ENCODE measurements around the gene GNAT2.

The GNAT2 gene

DNA sequence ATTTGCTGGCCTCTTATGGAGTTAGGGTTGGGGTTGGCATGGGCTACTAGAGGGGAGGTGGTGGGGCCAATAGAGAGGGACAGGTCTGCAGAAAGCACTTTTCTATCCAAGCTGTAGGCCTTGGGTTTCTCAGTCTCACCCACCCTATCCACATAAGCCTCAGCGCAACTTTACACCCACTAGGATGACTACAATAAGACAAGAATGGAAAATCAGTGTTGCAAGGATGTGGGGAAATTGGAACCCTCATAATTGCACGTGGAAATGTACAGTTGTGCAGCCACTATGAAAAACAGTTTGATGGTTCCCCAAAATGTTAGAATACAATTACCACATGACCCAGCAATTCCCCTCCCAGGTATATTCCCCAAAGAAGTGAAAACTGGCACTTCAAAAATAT lies 22.4 kb upstream of the GNAT2 start:
- DNase-seq (ENCODE audit: low spot score): no peak

DNA sequence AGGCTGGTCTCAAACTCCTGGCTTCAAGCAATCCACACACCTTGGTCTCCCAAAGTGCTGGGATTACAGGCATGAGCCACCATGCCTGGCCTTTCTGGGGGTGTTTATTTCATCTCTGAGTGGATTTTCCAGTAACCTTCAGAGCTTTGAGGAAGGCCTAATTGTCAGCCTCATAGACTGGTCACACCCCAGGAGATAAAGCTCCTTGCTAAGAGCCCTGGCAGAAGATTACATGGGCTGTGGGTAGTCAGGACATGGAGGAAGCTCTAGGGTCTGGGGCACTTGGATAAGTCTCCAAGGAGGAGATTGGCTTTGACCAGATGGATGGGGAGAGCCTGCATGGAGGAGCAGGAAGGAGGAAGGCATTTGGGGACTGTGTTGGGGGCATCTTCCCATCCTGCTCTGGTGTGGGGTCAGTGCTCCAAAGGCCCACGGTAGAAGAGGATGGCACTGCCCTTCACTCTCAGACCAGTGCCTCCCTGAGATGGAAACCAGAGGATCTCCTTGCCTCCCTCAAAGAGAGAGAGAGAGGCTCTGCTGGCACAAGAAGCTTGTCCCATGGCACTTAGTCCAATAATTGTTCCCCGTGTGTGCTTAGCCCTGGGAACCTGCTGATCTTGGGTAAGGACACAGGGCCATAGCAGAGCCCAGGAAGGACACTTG lies 21.8 kb upstream of the GNAT2 start:
- no peak for DNase-seq (ENCODE audit: low spot score)

- peak; percentile 68 for DNase-seq (ENCODE audit: low spot score)
Observed at GRCh38 chr1:109640285-109640865, 21.0 kb upstream of the GNAT2 start.

DNA sequence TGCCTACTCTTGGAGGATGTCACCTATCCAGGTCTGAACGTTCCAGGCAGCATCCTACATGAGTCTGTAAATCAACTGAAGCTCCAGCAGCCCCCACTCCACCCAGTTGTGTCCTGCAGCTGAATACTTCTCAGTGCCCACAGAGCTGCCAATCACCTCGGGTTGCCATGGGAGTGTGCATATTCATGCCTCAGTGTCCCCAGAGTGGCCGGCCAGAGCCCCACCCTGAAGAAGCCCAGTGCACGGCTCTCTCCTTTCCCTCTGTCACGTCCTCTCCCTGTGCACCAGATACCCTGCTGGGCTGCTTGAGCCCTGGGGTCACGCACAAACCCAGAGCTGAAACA lies 20.4 kb upstream of the GNAT2 start:
- DNase-seq (ENCODE audit: low spot score): no peak

DNA sequence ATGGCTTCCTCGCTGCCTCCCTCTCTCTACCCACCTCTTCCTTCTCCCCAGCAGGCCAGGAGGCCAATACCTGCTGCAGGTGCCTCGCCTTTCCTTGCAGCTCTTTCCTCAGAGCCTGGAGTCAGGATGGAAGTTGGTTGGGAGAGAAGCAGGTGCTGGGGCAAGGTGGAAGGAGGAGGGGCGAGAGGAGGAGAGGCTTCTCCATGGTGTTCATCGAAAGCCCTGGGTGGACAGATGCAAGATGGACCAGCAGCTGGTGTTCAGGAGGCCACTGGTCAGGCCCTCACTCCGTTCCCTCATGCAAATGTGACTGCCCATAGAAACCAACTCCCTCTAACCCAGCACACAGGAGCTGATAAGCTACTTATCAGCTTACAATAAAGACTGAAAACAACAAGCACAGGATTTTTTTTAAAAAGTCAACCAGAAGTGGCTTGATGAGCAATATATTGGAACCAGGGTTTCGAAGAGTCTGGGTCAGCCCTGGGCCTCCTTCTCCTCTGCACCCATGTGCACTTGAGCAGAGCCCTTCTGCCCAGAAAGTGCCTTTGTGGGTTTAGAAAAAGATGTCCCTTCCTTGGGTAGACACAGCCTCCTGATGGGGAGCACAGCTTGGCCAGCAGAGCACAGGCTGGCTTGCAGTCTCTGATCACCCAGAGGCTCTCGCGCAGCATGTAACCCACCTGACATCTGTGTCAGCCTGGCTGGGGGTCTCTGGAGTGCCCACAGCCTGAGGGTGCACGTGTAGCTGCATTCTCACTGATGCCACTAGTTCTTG lies 19.8 kb upstream of the GNAT2 start:
- DNase-seq (ENCODE audit: low spot score): no peak

GRCh38 chr1:109637446-109637845 lies 18.0 kb upstream of the GNAT2 start:
- DNase-seq (ENCODE audit: low spot score): no peak

DNA sequence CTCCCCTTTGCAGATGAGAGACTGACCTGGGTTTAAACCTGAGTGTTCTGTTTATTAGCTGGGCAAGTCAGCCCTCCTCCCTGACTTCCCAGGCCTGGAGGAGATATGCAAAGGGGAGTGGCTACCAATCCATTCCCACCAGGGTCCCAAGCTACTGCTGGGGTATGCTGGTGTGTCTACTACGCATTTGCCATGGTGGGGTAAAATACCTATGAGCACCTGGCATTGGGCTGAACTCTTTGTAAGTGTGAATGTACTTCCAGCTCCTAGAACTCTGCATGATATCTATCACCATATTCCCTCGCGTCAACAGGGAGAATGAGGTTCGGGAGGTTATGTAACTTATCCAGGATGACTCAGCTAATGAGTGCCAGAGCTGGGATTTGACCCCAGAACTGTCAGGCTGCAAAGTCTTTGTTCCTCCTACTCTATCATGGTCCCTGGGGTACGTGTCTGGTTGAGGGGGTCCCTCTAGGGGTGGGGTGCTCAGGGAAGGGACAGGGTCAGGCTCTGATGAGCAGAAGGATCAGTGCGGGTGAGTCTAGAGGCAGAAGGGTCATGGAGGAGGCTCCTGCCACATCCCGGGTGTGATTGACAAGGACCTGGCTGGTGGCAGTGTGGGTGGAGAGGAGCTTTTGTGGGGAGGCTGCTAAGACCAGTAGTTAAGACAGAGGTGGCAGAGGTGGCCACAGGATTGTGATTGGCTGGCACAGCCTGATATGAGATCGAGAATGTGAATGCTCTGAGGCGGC lies 17.0 kb upstream of the GNAT2 start:
- DNase-seq (ENCODE audit: low spot score): peak; percentile 83

GRCh38 chr1:109635862-109636200 lies 16.4 kb upstream of the GNAT2 start:
- no peak for DNase-seq (ENCODE audit: low spot score)

GRCh38 chr1:109634771-109635750 lies 15.6 kb upstream of the GNAT2 start:
- DNase-seq (ENCODE audit: low spot score): no peak

DNA sequence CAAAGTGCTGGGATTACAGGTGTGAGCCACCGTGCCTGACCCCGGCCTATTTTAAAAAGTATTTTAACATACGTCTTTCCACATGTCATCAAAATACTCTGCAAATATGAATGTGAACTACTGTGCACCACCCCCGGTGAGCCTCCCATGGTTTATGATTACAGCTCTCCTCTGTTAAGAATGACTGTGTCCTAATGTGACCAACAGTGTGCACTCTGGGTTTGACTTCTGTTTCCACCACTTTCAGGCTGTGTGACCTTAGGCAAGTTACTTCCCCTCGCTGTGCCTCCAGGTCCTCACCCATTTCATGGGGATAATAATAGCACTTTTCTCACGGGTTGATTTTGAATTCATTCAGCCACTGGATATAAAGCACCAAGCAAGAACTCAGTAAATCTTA lies 14.9 kb upstream of the GNAT2 start:
- DNase-seq (ENCODE audit: low spot score): no peak

- no peak for DNase-seq (ENCODE audit: low spot score)
Observed at GRCh38 chr1:109632671-109633346, 13.4 kb upstream of the GNAT2 start.

GRCh38 chr1:109631513-109632505 lies 12.4 kb upstream of the GNAT2 start:
- no peak for DNase-seq (ENCODE audit: low spot score)

- DNase-seq (ENCODE audit: low spot score): no peak
Observed at GRCh38 chr1:109630898-109631512, 11.6 kb upstream of the GNAT2 start.

DNA sequence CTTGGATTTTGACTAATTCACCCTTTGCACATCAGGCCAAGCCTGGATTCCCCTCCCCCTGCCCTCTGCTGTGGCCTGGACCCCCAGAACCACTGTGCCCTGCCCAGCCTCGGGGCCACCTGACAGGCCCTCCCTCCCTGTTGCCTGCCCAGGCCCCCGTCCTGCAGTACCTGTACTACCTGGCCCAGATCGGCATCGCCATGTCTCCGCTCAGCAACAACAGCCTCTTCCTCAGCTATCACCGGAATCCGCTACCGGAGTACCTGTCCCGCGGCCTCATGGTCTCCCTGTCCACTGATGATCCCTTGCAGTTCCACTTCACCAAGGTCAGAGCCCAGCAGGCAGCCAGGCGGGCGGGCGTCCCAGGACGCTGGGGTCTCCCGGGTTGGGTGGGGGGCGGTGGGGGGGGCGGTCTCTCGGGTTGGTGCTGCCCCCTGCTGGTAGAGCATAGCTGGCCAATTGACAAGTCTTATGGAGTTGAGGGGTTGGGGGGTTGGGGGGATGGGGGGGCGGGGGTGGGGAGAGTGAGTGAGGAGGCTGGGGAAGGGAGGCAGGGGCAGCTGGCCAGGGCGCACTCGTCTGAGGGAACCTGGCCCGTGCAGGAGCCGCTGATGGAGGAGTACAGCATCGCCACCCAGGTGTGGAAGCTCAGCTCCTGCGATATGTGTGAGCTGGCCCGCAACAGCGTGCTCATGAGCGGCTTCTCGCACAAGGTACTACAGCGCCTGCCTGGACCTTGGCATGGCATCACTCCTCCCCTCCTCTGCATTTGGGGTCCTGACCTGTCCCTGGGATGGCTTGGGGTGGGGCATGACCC lies 10.9 kb upstream of the GNAT2 start:
- no peak for DNase-seq (ENCODE audit: low spot score)

- DNase-seq (ENCODE audit: low spot score): no peak
Observed at GRCh38 chr1:109629372-109630030, 10.1 kb upstream of the GNAT2 start.

- DNase-seq (ENCODE audit: low spot score): no peak
Observed at GRCh38 chr1:109628540-109629321, 9.3 kb upstream of the GNAT2 start.

Measured in AG08395 (cell line).